Measurements from ENCODE around the gene CDC14C. TPM values are rescaled to one million over a fixed set of nuclear protein-coding genes. Genes with fewer than 3 reads are reported as not detected.

The CDC14C gene
- total RNA-seq, 1 donor from 2014 or later = not detected

DNA sequence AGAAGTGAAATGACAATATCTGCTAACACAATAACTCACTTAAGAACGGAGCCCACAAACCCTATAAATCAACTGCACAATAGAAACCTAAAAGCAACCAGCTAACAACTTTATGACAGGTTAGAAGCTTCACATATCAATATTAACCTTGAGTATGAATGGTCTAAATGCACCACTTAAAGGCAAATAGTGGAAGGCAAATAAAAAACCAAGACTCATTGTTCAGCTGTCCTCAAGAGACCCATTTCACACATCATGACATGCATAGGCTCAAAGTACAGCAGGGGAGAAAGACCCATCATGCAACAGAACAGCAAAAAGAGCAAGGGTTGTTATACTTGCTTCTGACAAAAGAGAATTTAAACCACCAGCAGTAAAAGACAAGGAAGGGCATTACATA lies 46.8 kb downstream of the CDC14C start:
- no peaks in the 10 kb centered on the region for H3K36me3 ChIP-seq
- intact Hi-C loops (cut with DNase I) = no loop called here

DNA sequence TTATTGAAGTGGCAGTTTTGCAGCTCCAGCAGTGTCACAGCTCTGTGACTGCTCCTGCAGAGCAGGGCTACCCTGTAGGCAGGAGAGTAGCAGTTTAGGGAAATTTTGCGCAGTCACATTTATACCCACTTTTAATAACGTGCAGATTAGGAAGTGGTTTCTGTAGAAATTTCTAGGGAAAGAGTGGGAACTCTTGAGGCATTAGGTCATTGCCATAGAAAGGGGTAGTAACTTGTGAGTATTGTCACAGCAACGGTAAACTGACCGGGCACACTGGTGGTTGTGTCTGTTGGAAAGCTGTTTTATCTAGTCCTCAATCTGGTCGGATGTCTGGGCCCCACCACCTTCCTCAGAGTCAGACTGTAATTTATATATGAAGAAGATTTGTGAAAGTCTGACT lies 51.9 kb downstream of the CDC14C start:
- no peak overlapping the region for H3K27ac ChIP-seq
- intact Hi-C loops (cut with DNase I) = no loop called here
- H3K4me1 ChIP-seq = no peaks in the 10 kb centered on the region
- no peak for DNase-seq (ENCODE audit: extremely low spot score in 2 of 2)
- no peaks in the 10 kb centered on the region for H3K36me3 ChIP-seq
- no peaks in the 10 kb centered on the region for H3K27me3 ChIP-seq
- H3K9me3 ChIP-seq = no peaks in the 10 kb centered on the region
- TF ChIP-seq POLR2A (IDR thresholded peaks at IDR 0.05) = no peak
- TF ChIP-seq POLR2AphosphoS5 (IDR thresholded peaks at IDR 0.05; ENCODE audit: insufficient read depth in 1 of 2, low read depth in 1 of 2) = no peak
- TF ChIP-seq, protein P1, sequence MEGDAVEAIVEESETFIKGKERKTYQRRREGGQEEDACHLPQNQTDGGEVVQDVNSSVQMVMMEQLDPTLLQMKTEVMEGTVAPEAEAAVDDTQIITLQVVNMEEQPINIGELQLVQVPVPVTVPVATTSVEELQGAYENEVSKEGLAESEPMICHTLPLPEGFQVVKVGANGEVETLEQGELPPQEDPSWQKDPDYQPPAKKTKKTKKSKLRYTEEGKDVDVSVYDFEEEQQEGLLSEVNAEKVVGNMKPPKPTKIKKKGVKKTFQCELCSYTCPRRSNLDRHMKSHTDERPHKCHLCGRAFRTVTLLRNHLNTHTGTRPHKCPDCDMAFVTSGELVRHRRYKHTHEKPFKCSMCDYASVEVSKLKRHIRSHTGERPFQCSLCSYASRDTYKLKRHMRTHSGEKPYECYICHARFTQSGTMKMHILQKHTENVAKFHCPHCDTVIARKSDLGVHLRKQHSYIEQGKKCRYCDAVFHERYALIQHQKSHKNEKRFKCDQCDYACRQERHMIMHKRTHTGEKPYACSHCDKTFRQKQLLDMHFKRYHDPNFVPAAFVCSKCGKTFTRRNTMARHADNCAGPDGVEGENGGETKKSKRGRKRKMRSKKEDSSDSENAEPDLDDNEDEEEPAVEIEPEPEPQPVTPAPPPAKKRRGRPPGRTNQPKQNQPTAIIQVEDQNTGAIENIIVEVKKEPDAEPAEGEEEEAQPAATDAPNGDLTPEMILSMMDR (IDR thresholded peaks at IDR 0.05) = no peak
- no peak overlapping the region for H3K4me3 ChIP-seq

More for the DNA sequence above, 46.8 kb downstream of the CDC14C start:
- no peak overlapping the region for H3K4me3 ChIP-seq
- no peak for DNase-seq (ENCODE audit: extremely low spot score in 2 of 2)
- TF ChIP-seq, protein P1 (IDR thresholded peaks at IDR 0.05) = no peak
- TF ChIP-seq POLR2AphosphoS5 (IDR thresholded peaks at IDR 0.05; ENCODE audit: insufficient read depth in 1 of 2, low read depth in 1 of 2) (no peak), POLR2A (IDR thresholded peaks at IDR 0.05) (no peak)
- H3K27me3 ChIP-seq = no peaks in the 10 kb centered on the region
- no peaks in the 10 kb centered on the region for H3K9me3 ChIP-seq
- H3K27ac ChIP-seq = no peak overlapping the region
- H3K4me1 ChIP-seq = no peaks in the 10 kb centered on the region

DNA sequence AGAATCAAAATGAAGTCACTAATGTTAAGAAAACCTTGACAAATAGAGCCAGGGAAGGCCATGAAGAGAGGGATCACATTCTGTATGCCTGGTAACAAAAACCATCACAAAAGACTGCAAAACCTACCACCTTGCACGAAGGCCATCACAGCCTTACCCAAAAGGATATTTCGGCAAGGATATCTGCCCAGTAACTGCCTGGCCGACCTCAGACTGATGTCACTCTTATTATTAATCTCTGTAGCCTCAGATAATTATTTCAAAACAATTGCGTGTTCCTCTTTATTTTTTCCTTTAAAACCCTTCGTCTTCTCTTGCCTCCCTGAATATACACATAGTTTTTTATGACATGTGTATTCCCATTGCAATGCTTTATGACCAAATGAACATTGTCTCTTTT lies 52.5 kb downstream of the CDC14C start:
- no peak for DNase-seq (ENCODE audit: extremely low spot score in 2 of 2)
- Histone ChIP-seq H3K27ac (no peak overlapping the region), H3K27me3 (no peaks in the 10 kb centered on the region), H3K4me1 (no peaks in the 10 kb centered on the region), H3K4me3 (no peak overlapping the region), H3K36me3 (no peaks in the 10 kb centered on the region), H3K9me3 (no peaks in the 10 kb centered on the region)
- intact Hi-C loops (cut with DNase I) = no loop called here
- TF ChIP-seq POLR2A (IDR thresholded peaks at IDR 0.05) = no peak
- no peak for TF ChIP-seq POLR2AphosphoS5 (IDR thresholded peaks at IDR 0.05; ENCODE audit: insufficient read depth in 1 of 2, low read depth in 1 of 2)
- TF ChIP-seq, protein P1 (IDR thresholded peaks at IDR 0.05) = no peak
